Measurements from ENCODE around the gene ALKBH8.

The ALKBH8 gene

DNA sequence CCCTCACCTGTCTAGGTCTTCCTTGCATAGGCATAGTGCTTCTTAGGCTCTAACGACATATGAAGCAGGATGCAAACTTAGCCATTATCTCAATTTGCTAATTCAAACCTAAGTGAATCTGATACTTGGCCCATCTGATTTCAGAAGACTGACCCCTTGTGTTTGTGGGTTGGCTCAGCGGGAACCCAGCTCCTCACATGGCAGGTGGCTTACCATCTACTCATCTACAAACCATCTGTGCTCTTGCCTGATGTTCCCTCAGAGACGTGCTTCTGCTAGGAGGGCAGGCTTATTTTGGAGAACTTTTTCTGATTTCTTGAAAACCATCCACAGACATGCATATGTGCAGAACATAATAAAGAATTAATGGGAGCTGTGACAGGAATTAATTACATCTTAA is 40.6 kb upstream of the ALKBH8 start:
- TF ChIP-seq ZC3H10 (CRISPR knock-in tag; IDR thresholded peaks at IDR 0.05) (no peak), ZNF8 (CRISPR knock-in tag; IDR thresholded peaks at IDR 0.05) (no peak), BACH2 (CRISPR knock-in tag; IDR thresholded peaks at IDR 0.05; ENCODE audit: borderline replicate concordance) (no peak), TOX (CRISPR knock-in tag; IDR thresholded peaks at IDR 0.05; ENCODE audit: borderline replicate concordance) (no peak), CSDC2 (CRISPR knock-in tag; IDR thresholded peaks at IDR 0.05) (no peak), OSR1 (CRISPR knock-in tag; IDR thresholded peaks at IDR 0.05) (no peak), GLIS3 (CRISPR knock-in tag; IDR thresholded peaks at IDR 0.05) (no peak), ZFP30 (CRISPR knock-in tag; IDR thresholded peaks at IDR 0.05) (no peak)
- no peak; the same call in 2 of the 3 replicates for ATAC-seq

GRCh38 chr11:107605061-107606006 is 39.8 kb upstream of the ALKBH8 start:
- TF ChIP-seq, protein P1, sequence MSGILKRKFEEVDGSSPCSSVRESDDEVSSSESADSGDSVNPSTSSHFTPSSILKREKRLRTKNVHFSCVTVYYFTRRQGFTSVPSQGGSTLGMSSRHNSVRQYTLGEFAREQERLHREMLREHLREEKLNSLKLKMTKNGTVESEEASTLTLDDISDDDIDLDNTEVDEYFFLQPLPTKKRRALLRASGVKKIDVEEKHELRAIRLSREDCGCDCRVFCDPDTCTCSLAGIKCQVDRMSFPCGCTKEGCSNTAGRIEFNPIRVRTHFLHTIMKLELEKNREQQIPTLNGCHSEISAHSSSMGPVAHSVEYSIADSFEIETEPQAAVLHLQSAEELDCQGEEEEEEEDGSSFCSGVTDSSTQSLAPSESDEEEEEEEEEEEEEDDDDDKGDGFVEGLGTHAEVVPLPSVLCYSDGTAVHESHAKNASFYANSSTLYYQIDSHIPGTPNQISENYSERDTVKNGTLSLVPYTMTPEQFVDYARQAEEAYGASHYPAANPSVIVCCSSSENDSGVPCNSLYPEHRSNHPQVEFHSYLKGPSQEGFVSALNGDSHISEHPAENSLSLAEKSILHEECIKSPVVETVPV (CRISPR knock-in tag; IDR thresholded peaks at IDR 0.05): no peak
- TF ChIP-seq RARB (CRISPR knock-in tag; IDR thresholded peaks at IDR 0.05): no peak
- TF ChIP-seq TCF4 (CRISPR knock-in tag; IDR thresholded peaks at IDR 0.05; ENCODE audit: borderline replicate concordance): no peak
- TF ChIP-seq OSR1 (CRISPR knock-in tag; IDR thresholded peaks at IDR 0.05): no peak
- no peak for TF ChIP-seq BACH2 (CRISPR knock-in tag; IDR thresholded peaks at IDR 0.05; ENCODE audit: borderline replicate concordance)
- no peak for TF ChIP-seq GLIS3 (CRISPR knock-in tag; IDR thresholded peaks at IDR 0.05)
- no peak for TF ChIP-seq CREB5 (CRISPR knock-in tag; IDR thresholded peaks at IDR 0.05; ENCODE audit: low read depth)
- TF ChIP-seq, protein P2, sequence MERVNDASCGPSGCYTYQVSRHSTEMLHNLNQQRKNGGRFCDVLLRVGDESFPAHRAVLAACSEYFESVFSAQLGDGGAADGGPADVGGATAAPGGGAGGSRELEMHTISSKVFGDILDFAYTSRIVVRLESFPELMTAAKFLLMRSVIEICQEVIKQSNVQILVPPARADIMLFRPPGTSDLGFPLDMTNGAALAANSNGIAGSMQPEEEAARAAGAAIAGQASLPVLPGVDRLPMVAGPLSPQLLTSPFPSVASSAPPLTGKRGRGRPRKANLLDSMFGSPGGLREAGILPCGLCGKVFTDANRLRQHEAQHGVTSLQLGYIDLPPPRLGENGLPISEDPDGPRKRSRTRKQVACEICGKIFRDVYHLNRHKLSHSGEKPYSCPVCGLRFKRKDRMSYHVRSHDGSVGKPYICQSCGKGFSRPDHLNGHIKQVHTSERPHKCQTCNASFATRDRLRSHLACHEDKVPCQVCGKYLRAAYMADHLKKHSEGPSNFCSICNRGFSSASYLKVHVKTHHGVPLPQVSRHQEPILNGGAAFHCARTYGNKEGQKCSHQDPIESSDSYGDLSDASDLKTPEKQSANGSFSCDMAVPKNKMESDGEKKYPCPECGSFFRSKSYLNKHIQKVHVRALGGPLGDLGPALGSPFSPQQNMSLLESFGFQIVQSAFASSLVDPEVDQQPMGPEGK (CRISPR knock-in tag; IDR thresholded peaks at IDR 0.05; ENCODE audit: borderline replicate concordance): no peak
- no peak for TF ChIP-seq ZC3H10 (CRISPR knock-in tag; IDR thresholded peaks at IDR 0.05)
- TF ChIP-seq, protein P3, sequence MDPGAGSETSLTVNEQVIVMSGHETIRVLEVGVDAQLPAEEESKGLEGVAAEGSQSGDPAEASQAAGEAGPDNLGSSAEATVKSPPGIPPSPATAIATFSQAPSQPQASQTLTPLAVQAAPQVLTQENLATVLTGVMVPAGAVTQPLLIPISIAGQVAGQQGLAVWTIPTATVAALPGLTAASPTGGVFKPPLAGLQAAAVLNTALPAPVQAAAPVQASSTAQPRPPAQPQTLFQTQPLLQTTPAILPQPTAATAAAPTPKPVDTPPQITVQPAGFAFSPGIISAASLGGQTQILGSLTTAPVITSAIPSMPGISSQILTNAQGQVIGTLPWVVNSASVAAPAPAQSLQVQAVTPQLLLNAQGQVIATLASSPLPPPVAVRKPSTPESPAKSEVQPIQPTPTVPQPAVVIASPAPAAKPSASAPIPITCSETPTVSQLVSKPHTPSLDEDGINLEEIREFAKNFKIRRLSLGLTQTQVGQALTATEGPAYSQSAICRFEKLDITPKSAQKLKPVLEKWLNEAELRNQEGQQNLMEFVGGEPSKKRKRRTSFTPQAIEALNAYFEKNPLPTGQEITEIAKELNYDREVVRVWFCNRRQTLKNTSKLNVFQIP (CRISPR knock-in tag; IDR thresholded peaks at IDR 0.05; ENCODE audit: borderline replicate concordance, low read depth): no peak
- no peak for TF ChIP-seq CSDC2 (CRISPR knock-in tag; IDR thresholded peaks at IDR 0.05)
- no peak for TF ChIP-seq ZFP30 (CRISPR knock-in tag; IDR thresholded peaks at IDR 0.05)
- TF ChIP-seq ZNF565 (CRISPR knock-in tag; conservative IDR thresholded peaks at IDR 0.05; ENCODE audit: low read depth): no peak
- TF ChIP-seq ESRRG (CRISPR knock-in tag; IDR thresholded peaks at IDR 0.05): no peak
- no peak for TF ChIP-seq SNAI2 (CRISPR knock-in tag; IDR thresholded peaks at IDR 0.05)
- TF ChIP-seq ISL1 (CRISPR knock-in tag; IDR thresholded peaks at IDR 0.05): no peak
- TF ChIP-seq ZNF8 (CRISPR knock-in tag; IDR thresholded peaks at IDR 0.05): no peak
- TF ChIP-seq ZNF70 (CRISPR knock-in tag; IDR thresholded peaks at IDR 0.05): no peak
- TF ChIP-seq TOX (CRISPR knock-in tag; IDR thresholded peaks at IDR 0.05; ENCODE audit: borderline replicate concordance): no peak
- no peak; the same call in 2 of the 3 replicates for ATAC-seq

GRCh38 chr11:107598225-107599139 is 32.9 kb upstream of the ALKBH8 start:
- no peak for TF ChIP-seq TCF4 (CRISPR knock-in tag; IDR thresholded peaks at IDR 0.05; ENCODE audit: borderline replicate concordance)
- TF ChIP-seq ZFP3 (CRISPR knock-in tag; IDR thresholded peaks at IDR 0.05): no peak
- no peak for TF ChIP-seq SNAI2 (CRISPR knock-in tag; IDR thresholded peaks at IDR 0.05)
- no peak for TF ChIP-seq ZC3H10 (CRISPR knock-in tag; IDR thresholded peaks at IDR 0.05)
- TF ChIP-seq, protein P1 (CRISPR knock-in tag; IDR thresholded peaks at IDR 0.05): no peak
- TF ChIP-seq RARB (CRISPR knock-in tag; IDR thresholded peaks at IDR 0.05): no peak
- TF ChIP-seq, protein P2 (CRISPR knock-in tag; IDR thresholded peaks at IDR 0.05; ENCODE audit: borderline replicate concordance): no peak
- no peak for TF ChIP-seq CSDC2 (CRISPR knock-in tag; IDR thresholded peaks at IDR 0.05)
- ATAC-seq: peak; percentile 92
